GM23248 (cell line): ENCODE results near the gene CEP112.

Source experiments
- EZH2 ChIP-seq: fragments of 200-600 bp; sonication (generic); IDR thresholded peaks from 2 replicates; pipeline ENCODE4 v1.6.1; 2018; ENCODE audit warnings: antibody characterized with exemption, mild to moderate bottlenecking; ENCODE audit not compliant: insufficient read depth, poor library complexity, severe bottlenecking
- EZH2phosphoT487 ChIP-seq: fragments of 200-600 bp; sonication (generic); IDR thresholded peaks from 2 replicates; pipeline ENCODE4 v1.6.1; 2018; ENCODE audit warnings: antibody characterized with exemption, moderate library complexity, mild to moderate bottlenecking, low read depth; ENCODE audit not compliant: insufficient read depth

DNA sequence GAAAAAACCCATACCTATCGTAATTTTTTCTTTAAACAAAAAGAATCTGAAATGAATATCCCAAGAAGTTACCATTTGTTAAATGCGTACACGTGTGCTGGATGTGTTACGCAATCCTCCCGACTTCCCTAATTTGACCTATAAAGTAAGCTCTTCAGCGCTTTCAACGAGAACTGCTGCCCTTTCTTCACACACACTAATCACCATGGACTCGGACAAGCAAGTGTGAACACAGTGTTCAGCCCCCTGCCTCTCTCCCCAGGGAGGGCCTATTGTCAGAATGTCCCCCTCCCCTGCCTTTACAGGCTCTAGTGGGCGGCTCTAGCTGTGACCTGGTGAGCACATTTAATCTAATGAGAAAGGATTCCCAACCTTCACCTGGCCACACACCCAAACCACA lies 216.1 kb downstream of the CEP112 start:
- TF ChIP-seq EZH2 (no peak), EZH2phosphoT487 (no peak)
